ENCODE measurements around the gene KRT7.

DNA sequence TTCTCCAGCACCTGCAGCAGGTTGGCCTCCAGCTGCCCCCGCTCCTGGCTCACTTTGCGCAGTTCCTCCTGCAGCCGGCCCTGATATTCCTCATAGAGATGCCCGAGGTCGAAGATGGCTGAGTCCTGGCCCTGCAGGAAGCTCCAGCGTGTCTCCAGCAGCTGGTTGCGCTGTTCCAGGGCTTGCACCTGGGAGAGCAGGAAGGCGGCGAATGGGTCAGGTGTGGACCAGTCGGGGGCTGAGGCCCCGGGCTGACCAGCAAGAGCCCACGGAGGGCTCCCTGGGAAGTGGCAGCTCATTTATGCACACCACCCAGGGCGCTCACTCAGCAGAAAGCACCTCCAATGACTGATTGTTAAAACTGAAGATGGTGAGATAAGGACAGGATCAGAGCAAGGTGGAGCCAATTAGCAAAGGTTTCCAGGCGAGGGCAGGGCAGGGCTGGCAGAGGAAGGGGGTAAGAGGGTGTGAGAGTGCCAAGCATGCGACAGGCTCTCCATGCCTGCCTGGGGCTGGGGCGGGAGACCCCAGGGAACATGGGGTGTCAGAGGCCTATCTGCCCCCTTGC, 47.6 kb upstream of the KRT7 start:
- TF ChIP-seq CTCF (conservative IDR thresholded peaks at IDR 0.05) (no peak), EZH2 (IDR thresholded peaks at IDR 0.05; ENCODE audit: low read depth) (no peak)
